Activated T-helper 1 cell treated with Interleukin-2 at 50 U/mL for 16 hours (primary cell): ENCODE measurements around the gene CYBA.
A peak's percentile ranks its signal among the peaks of the same experiment; 100 is the strongest.

Experiments used
- DNase-seq: peaks from one replicate; pipeline ENCODE4 v3.0.0-alpha.2; 2020; ENCODE audit warnings: low read depth

Gene CYBA

GRCh38 chr16:88628512-88628974 is 22.3 kb downstream of the CYBA start:
- DNase-seq: no peak

DNA sequence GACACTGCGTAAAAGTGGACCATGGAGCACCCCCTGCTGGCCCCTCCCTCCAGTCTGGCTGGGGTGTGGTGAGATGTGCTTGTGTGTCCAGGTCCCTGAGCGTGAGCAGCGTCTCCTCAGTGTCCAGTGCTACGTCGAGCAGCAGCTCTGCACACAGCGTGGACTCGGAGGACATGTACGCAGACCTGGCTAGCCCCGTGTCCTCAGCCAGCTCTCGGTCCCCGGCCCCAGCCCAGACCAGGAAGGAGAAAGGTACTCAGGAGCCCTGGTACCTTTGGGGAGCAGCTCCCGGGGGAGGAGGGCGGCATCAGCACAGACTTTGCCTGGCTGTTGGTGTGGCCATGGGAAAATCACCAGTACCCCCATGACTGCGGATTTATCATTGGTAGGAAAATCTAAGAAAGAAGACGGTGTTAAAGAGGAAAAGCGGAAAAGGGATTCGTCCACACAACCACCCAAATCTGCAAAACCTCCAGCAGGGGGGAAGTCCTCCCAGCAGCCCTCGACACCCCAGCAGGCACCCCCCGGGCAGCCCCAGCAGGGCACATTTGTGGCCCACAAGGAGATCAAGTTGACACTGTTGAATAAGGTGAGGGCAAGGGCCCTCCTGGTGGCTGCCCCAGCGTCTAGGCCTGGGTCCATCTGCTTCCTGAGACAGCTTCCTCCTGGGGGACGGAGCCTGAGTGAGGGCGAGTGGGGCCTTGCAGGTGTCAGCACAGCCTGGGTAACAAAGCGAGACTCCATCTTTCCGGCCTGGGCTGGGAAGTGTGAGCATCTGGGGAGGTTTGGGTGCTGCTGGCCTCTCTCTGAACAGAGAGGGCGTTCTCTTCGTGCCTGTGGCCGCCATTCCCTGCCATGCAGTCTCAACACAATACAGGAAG is 23.1 kb downstream of the CYBA start:
- no peak for DNase-seq

DNA sequence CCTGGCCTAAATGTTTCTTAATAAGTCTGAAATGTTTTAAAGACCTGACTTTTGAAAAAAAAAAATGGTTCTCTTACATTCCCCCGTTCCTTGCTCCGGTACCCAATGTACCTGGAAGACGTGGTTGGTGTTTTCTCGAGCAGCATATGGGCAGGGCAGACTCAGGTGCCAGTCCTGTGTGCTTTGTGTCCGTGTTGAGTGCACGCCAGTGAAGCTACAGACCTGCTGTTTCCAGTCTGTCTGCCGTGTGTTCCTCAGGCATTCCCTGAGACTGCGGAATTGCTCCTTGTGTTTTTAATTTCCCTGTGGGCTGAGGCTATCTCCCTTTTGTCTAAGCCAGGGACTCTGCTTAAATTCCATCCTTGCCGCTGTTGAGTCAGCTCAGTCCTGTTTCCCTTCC is 24.2 kb downstream of the CYBA start:
- DNase-seq: no peak

- no peak for DNase-seq
Observed at GRCh38 chr16:88624977-88625576, 25.8 kb downstream of the CYBA start.

DNA sequence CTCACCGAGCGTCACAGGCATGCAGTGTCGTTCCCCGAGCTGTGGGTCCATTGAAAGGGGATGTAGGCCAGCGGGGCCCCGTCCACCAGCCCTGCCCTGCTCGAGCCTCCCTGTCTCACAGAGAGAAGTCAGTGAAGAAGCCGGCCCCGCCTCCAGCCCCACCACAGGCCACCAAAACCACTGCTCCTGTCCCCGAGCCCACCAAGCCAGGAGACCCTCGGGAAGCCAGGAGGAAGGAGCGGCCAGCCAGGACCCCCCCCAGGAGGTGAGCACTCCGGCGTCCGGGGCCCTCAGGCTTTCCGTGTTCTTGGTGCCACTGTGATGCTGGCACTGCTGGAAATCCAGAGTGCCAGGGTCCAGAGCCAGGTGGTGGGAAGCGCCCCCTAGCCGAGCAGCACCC is 26.4 kb downstream of the CYBA start:
- no peak for DNase-seq

DNA sequence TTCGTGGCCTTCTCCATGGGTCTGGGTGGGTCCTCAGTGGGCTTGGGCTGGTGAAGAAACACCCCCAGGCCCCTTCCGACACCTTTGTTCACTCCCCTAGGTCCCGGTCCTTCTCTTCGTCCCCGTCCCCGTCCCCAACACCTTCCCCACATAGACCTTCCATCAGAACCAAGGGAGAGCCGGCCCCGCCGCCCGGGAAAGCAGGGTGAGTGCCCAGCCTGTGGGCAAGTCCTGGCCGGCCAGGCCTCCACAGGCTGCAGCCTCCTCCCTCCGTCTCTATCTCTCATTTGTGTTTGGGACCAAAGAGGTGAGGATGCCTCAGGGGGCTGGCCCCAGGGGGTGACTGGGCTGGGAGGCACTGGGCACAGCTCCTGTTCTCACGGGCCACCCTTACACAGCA is 27.0 kb downstream of the CYBA start:
- no peak for DNase-seq

DNA sequence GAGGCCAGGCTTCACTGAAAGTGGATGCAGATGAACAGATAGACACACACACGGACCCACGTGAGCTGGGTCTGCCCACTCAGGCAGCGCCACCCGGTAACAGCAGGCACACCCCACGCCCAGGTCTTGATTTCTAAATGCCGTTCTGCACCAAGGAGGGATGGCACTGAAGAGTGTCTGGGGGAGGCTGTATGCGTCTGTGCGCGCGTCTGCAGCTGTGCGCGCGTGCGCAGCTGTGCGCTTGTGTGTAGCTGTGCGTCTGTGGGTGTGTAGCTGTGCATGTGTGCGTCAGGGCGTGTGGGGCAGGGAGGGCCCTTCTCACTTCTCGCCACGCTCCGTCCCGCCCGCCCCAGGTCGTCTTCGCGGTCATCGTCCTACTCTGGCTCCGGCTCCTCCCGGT is 28.0 kb downstream of the CYBA start:
- DNase-seq: no peak

- no peak for DNase-seq
Observed at GRCh38 chr16:88622125-88622524, 28.7 kb downstream of the CYBA start.

DNA sequence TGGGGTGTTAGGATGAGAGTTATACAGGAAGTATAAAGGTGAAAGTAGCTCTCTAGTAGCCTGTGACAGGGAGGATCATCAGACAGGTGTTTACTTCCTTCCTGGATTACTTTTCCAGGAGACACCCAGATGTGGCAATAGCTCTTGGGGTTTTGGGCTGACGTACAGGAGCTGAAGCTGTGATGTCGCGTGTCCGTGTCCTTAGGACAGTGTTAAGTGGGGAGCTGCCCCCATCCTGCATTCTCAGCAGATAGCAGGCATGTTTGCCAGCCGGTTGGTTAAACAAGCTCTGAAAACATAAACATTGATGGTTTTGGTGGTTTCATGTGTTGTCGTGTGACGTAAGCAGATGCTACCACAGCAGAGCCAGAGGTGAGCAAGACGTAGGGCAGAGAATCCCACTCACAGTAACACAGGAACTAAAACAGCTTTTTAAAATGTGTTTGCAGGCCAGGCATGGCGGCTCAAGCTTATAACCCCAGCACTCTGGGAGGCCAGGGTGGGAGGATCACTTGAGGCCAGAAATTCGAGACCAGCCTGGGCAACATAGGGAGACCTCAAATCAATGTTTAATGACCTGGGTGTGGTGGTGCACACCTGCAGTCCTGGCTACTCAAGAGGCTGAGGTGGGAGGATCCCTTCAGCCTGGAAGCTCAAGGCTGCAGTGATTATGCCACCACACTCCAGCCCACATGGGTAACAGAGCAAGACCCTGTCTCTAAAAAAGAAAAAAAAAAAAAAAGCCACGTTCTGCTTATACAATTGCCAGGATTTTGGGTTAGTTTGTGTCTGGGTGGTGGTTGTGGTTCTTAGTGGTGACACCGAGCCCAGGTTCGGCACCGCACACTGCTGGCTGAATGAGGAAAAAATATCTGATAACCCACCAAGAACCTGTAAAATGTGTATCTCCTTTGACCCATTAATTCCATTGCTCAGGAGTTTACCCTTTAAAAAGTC is 30.7 kb downstream of the CYBA start:
- peak; percentile 59 for DNase-seq

- DNase-seq: no peak
Observed at GRCh38 chr16:88618956-88619667, 31.7 kb downstream of the CYBA start.

DNA sequence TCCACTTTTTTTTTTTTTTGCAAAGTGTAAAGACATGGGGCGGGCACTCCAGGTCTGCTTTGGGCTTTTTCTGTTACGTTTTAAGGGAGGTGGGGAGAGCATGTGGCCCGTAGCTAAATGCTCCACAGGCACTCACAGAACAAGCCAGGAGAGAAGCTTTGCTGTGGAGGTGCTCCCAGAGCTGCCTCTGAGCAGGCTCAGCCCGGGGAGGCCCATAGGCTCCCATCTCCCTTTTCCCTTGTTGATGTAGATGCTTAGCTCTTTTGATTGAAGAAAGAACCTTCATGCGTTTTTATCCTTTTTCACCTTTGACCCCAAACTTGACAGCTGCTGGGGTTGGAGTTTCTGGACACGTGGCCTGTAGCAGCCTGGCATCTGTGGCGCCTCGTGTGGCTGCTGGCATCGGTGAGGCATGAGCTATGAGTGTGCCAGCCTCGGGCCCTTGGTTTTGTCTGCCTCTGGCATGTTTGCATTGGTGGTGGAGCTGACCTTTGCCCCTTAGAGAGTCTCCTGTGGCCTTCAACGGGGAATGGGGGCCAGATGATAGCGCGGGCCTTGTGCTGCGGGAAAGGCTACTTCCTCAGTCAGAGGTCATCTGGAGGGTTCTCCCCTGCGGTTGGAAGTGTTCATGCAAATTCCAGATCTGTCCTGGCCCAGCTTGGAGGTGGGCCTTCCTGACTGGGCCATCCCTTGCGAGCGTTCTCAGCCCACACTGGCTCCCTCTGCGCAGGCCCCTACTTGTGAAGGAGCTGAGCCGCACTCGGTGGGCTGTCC is 32.5 kb downstream of the CYBA start:
- DNase-seq: no peak

- DNase-seq: no peak
Observed at GRCh38 chr16:88617268-88618031, 33.4 kb downstream of the CYBA start.

DNA sequence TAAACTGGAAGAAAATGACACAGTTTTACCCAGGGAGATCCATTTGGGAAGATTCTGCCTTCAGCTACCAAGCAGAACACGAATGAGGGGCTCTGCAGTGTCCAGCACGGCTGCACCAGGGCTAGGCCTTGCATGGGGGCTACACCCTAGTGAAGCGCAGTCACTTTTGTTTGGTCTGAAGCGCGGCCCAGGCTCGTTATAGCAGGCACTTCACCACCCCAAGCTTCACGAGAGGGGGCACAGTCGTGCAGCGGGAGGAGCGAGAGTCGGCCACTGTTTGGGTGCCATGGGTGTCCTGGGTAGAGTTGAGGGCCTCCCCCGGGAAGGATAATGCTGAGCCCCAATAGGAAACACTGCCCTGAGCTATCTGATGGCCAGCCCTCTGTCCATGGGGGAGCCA is 34.1 kb downstream of the CYBA start:
- DNase-seq: no peak

- no peak for DNase-seq
Observed at GRCh38 chr16:88616320-88616719, 34.5 kb downstream of the CYBA start.

- DNase-seq: no peak
Observed at GRCh38 chr16:88614818-88615580, 35.9 kb downstream of the CYBA start.

DNA sequence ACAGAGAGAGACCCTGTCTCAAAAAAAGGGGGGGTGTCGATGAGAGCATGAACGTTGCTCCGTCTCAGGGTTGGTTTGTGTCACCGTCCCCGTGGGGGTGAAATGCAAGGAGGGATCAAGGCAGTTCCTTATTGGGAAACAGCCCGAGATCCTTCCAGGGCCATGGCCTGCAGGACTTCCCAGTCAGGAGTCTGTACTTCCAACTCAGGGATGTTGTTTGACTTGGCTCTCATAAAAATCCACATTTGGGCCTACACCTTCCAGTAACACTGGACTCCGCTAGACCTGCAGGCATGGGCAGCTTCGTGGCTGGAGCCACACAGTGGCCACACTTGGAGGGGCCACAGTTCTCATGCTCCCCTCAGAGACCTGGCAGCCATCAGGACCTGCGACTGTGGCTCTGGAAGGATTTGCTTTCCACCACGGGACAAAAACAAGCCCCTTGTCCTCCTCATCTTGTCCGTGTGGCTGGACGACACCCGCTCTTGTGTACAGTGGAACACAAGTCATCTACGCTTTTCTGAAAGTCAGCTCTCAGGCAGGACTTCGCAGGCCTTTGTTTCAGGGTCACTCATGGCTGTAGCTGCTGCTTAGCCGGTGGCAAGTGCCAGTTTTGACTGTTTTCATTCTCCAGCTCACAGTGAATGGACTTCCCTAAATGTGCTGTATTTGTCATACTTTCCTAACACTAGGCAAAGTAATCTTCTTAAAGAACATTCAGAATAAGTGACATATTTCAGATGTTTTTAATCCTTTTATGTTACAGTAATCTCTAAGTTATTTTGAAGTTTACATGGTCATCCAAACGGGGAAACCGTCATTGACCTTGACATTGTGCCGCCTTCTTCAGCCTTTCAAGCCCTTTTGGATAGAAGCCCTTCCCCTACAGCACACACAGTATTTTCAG is 36.7 kb downstream of the CYBA start:
- no peak for DNase-seq

DNA sequence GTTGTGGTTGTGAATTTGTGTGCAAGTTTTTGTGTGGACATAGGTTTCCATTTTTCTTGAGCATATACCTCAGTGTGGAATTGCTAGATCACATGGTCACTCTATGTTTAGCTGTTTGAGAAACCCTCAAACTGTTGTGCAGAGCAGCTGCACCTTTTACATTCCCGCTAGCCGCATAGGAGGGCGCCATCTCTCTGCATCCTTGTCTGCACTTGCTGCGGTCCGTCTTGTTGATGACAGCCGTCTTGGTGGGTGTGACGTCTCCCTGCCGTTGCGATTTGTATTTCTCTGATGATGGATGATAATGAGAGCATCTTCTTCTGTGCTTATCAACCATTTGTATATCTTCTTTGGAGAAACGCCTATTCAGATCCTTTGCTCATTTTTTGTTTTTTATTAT is 37.6 kb downstream of the CYBA start:
- no peak for DNase-seq
